GM19468 (cell line): Measurements from ENCODE around the gene MSANTD7.

Experiments
- ATAC-seq: cut with Tn5 transposase; IDR thresholded peaks from one replicate; pipeline ENCODE4 v1.9.1; 2021; ENCODE audit warnings: mild to moderate bottlenecking, moderate library complexity, moderate number of reproducible peaks; ENCODE audit not compliant: unreplicated experiment; ENCODE audit errors: extremely low read depth

MSANTD7 gene

GRCh38 chr10:14879124-14879927 lies 41.2 kb downstream of the MSANTD7 start:
- ATAC-seq, result no peak

DNA sequence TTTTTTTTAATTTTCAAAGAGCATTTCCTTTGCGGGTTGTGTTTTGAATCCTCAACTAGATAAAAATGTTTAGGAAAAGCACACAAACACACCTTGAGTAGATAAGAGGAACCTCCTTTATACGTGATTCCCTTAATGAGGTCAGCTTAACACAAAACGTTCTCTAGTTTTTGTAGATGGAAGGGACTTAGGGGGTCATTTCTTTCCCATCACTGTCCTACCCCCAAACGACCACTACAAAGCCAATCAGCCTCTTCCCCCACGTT lies 41.8 kb downstream of the MSANTD7 start:
- no peak for ATAC-seq

GRCh38 chr10:14880229-14880628 lies 42.1 kb downstream of the MSANTD7 start:
- ATAC-seq, result no peak

DNA sequence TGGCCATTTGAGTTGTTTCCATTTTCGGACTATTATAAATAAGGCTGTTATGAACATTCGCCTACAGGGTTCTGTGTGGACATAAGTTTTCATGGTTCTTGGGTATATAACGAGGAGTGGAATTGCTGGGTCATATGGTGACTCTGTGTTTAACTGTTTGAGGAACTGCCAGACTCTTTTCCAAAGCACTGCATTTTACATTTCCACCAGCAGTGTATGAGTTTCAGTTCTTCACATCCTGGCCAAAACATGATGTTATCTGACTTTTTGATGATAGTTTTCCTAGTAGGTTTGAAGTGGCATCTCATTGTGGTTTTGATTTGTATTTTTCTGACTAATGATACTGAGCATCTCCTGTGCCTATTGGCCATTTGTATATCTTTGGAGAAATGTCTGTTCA lies 46.0 kb downstream of the MSANTD7 start:
- no peak for ATAC-seq
